GM19099 (cell line): ENCODE results near the gene RSBN1.

Source experiments
- POLR2A ChIP-seq: IDR thresholded peaks from 3 replicates; pipeline ENCODE4 v1.6.1; 2011; ENCODE audit warnings: low read depth; ENCODE audit not compliant: insufficient read length; ENCODE audit errors: extremely low read depth

Gene RSBN1

DNA sequence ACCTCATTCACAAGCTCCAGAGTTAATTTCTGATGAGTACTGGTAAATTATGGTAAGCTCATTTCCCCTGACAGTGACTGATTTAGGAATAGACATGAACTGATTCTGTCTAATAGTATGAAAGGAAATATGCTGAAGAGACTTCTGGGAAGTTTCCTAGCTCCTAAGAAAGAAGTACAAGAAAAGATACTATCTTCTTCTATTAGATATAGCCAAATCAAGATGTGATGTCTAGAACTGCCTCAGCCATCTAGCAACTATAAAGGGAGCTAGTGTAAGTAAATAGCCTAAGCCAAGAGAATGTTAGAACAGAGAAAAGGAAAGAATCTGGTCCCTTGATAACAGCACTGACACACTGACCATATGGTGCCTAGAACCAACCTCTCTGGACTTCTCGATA lies 42.2 kb downstream of the RSBN1 start:
- TF ChIP-seq POLR2A: no peak

DNA sequence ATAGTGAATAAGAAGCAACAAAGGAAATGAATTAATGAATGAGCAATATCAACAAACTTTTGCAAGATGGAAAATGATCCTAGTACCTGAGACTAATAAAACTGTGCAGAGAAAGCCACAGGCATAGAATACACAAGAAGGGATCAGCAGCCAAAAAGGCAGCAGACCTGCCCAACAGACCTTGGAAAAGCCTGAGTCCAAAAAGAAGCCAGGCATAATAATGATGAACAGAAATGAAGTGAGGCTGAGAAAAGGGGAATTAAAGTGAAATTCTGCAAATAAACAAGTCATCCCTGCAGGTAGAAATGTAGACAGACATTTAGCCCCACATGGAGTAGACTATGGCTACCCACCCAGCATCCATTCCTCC lies 42.7 kb downstream of the RSBN1 start:
- TF ChIP-seq POLR2A: no peak

DNA sequence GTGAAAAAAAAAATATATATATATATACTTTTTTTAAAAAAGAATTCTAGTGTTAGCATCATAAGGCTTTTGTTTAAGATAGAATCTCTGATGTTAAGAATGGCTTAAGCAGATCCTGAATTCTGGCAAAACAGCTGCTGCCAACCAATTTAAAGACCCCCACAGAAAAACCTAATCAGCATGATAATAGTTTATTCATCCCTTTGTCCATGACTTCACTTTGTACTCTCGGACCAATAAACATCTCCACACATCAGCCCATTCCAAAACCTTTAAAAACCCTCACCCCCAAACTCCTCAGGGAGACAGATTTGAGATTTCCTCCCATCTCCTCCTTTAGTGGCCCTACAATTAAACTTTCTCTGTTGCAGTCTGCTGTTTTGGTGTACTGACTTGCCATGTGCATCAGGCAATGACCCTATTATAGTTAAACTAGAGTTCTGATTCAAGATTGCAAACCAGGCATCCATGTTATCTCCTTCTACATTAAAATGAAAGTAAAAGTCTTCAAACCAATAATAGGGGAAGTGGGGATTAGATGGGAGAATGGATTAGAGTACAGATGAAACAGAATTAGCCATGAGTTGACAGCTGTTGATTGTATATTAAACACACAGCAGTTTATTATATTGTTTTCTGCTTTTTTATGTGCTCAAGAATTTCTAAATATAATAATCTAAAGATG lies 43.2 kb downstream of the RSBN1 start:
- no peak for TF ChIP-seq POLR2A

DNA sequence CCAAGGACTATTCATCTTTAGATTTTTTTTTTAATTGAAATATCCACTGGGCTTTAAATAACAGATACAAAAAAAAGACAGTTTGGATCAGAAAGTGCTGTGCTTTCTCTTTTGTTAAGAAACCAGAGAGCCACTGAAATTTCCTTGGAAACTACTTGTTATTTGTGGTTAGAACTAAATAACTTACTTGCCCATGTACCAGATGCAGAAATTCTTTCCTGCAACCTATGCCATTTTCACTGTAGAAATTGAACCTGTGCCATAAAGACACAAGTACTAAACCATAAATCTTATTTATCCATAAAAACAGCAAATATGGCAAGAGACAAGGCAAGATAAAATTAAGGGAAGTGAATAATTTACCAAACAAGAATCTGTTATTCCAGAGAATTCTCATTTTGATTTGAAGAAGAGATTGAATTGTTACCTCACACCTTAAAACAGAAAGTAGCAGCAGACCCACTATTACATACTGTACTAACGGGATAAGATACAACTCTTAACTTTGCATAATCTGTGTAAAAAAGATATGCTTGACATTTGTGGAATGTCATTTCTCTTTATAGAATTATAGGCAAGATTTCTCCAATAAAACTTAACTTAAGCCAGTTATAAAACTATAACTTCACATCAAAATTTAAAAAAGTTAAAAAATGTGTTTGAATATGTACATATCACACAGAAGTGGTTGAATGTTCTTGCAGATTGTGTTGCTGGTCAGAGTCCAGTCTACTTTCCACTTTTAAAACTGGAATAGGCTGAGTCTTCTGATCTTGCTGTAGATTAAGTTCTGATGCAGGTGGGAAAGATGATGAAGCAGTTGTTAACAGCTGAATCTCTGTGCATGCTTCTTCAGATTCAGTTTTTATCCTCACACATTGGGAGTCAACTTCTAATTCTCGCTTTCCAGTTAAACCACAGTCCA lies 46.7 kb downstream of the RSBN1 start:
- no peak for TF ChIP-seq POLR2A

DNA sequence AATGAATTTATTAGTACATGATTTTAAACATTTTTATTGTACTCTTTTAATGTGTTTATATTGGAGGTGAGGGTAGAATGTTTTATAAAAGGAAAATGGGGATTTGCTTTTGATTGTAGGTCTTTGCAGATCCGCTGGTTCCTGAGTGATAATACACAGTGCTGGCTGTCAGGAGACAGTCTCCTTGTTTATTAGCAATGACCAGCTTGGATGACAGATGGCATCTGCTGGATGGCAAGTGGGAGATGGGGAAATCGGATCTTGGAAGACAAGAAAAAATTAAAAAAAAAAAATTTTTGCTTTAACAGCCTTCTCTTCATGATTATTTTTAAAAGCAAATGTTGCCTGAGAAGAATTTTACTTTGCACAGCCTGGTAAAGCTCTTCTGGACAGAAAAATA lies 48.6 kb downstream of the RSBN1 start:
- no peak for TF ChIP-seq POLR2A

DNA sequence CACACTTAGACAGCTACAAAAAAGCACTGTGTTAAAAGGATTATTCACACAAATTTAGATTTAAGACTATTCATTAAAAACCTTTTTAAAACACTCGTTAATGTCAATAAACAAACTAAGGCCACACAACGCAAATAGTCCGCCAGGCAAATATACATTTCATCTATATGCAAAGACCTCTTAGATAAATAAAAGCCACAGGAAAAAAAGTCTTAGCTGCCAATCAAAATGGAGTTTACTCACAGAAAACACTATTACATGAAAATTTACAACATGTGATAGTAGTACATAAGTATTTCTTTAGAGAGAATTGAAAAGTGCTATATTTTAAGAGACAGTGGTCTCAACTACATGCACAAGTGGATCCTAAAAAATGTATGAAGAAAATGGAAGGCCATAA lies 50.3 kb downstream of the RSBN1 start:
- TF ChIP-seq POLR2A: no peak

DNA sequence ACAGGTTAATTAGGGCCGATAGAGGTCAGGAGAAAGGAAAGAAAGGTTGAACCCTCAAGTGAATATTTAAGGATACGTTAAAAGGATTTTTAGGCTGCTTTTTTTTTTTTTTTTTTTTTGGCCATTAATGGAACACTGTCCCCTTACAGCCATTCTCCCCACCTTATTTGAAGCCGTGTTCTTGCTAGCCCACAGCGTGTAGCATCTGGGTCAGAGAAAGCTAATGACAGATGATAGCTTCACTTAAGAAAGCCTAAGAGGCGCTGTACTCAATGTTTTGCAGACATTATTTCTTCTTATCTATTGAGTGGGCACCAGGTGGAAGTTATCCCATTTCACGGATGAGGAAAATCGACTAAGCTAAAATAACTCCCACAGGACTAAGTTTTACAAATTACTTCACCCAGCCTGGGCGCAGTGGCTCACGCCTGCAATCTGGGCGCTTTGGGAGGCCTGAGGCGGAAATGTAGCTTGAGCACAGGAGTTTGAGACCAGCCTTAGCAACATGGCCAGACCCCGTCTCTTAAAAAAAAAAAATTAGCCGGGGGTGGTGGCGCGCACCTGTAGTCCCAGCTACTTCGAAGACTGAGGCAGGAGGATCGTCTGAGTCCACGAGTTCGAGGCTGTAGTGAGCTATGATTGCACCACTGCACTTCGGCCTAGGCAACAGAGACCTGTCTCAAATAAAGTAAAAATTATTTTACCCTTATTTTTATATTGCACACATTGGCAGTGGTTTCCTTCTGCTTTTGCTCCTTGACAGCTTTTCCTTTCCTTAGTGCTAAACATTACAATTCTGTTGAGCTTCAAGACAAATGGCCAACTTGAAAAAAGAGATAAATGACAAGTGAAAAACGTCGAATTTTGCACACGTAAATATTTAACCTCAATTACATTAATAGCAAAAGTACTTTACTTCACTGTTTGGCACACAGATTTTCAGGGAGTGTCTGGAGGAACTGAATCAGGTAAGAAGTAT lies 51.9 kb downstream of the RSBN1 start:
- no peak for TF ChIP-seq POLR2A

DNA sequence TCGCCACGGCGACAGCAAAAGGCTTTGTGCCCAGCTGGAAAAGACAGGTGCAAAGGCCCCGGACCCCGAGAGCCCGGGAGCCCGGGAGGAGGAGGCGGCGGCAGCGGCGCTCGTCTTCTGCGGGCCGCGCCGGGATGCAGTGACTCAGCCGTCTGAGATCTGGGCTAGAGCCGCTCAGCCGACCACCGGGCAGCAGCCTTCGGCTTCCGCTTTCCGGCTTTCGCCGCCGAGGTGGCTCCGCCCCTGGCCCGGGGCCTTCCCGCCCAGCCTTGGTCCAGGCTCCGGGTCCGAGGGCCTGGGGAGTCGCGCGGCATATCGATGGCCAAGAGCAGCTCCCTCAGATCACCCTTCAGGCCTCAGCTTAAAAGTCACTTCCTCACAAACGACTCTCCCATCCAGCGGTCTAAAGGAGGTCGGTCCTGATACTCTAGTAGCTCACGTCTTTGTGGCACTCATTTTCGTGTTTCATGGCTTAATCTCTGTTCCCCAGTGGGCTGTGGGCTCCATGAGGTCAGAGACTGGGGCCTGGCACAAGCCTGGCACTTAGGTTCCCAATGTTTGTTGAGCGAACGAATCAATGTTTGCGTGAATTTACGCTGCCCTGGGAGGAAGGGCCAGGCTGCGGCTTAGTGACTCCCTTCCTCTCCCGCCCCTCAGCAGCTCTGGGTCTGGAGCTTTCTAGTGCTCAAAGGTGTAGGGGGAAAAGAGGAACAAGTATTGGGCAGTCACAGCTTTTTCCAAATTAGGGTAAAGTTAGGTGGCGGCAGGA lies 52.8 kb downstream of the RSBN1 start, which contains the start of gene PHTF1:
Gene PHTF1 (minus strand): TSS at position 154 of the 769 bp plus-strand sequence. CDS start 783 bp downstream, outside the sequence.
- TF ChIP-seq POLR2A: peak; percentile 94

DNA sequence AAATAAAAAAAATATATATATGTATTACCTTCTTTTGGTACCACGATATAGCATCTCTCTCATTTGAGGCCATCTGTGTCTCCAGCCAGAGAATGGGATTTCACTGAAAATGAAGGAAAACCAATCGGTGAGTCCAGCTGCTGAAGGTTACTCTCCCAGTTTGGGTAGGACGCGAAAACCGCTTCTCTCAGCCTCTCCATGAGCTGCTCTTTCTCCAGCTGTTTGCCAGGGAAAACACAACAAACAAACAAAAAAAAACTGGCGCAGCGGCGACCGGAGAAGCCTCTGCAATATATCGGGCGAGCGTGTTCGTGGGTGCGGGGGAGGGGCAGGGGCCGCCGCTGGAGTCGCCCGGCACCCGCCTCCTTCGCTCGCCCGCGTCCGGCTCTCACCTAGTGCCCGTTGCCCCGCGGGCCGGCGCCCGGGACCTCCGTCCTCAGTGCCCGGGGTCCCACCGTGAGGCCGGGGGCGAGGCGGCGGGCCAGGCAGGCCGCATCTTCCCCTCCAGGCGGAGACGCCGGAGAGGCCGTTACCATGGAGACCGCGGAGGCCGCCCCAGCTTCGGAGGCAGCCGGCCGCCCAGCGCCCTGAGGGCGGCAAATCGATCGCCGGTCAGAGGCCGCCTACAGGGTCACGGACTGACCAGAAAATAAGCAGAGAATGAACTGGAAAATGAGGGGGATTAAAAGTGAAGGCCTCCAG lies 53.5 kb downstream of the RSBN1 start:
- no peak for TF ChIP-seq POLR2A

DNA sequence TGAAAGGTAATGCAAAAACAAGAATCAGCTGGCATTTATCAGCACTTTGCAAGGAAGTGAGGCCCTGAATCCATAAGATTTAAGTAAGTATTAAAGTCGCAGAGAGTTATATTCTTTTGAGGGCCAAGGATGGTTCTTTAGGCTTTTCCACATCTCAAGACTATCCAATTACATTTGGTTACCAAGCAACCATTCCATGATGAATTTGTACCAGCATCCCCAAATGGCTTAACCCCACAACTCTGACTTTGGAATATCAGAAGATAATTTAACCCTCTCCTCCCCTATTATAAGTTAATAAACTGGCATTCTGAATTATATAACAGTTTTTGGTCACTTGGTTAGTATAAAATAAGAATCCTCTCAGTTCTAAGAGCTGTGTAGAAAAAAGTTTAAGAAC lies 55.8 kb downstream of the RSBN1 start:
- no peak for TF ChIP-seq POLR2A

DNA sequence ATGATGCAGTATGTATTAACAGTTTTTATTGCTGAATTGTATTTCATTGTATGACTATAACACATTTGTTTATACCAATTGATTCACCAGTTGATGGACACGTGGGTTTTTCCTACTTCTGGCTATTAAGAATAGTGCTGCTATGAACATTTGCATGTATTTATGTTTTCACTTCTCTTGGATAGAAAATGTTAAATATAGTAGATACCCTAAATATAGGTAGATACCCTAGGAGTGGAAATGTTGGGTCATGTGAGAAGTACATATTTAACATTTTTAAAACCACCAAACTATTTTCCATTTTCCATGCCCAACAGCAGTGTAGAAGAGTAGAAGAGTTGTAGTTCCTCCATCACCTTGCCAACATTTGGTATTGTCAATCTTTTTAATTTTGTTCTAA lies 60.8 kb downstream of the RSBN1 start:
- no peak for TF ChIP-seq POLR2A

DNA sequence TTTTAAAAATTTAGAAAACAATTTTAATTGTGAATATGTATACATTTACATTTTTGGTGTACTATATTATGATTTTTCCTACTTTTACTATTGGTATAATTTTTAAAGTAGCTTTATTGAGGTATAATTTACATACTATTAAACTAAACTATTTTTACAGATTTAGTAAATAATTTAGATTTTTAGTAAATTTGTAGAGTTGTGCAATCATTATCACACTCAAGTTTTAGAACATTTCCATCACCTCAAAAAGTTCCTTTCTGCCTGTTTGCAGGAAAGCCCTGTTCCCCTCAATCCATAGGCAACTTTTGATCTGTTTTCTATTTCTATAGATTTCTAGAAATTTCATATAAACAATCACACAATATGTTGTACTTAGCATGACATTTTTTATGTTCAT lies 61.2 kb downstream of the RSBN1 start:
- no peak for TF ChIP-seq POLR2A

DNA sequence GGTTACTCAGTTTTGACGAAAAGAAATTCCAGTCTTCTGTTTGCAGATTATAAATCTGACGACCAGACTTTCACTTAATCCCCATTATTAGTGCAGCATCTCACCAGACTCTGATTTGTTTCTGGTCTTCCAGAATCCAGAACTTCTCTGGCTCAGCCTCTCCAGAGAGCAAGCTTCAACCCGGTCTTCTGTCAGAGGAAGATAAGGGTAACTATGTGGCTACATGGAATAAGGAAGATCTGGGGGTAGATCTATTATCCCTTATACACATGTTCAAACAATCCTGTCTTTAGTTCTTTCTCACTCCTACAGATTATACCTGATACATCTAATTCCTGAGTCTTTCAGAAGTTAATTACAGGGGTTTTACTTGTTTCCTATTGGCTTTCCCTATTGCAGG lies 62.9 kb downstream of the RSBN1 start:
- TF ChIP-seq POLR2A: no peak

DNA sequence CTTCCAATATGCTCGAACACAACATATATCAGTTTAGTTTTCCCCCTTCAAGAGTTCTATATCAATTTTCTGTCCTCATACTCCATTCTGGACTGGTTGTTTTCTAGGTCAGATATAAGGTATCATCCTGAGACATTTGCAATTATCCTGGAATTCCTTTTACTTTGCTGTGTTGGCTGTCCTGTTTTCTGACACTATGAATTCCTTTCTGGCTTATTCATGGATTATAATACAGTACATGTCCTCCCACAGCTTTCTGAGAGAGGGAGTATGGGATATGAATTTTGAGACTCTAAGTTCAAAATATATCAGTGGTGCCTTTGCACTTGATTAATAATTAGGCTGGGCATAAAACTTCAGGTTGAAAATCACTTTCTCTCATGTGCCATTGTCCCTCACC lies 64.9 kb downstream of the RSBN1 start:
- TF ChIP-seq POLR2A: no peak
